ENCODE measurements around the gene FAM241B. TPM values are rescaled to one million over a fixed set of nuclear protein-coding genes. Genes with fewer than 3 reads are reported as not detected.

Gene FAM241B
- total RNA-seq, 2 experiments from 2014 or later = 6.3 to 9.6 TPM

- intact Hi-C loops (cut with DNase I, micrococcal nuclease) = no loop called here
- CTCF ChIA-PET = interaction anchor here (0.6 to 1.5 kb wide), 5 partner anchors 9 to 264 kb away, joined by 3 to 4 read pairs (median 4); no protein-coding TSS in a partner anchor
- ATAC-seq (no peak), DNase-seq (no peak)
- Mint-ChIP-seq H3K4me3 (no peak overlapping the region), H3K27ac (no peak overlapping the region), H3K9me3 (ENCODE audit: low read depth) (no peaks in the 10 kb centered on the region), H3K27me3 (no peaks in the 10 kb centered on the region), H3K36me3 (ENCODE audit: low read depth) (no peaks in the 10 kb centered on the region), H3K4me1 (peaks cover 13% of the 10 kb centered on the region)
- POLR2A ChIA-PET = no interaction called here
Observed at GRCh38 chr10:69651362-69651761, 21.3 kb downstream of the FAM241B start.

GRCh38 chr10:69652111-69652856 is 22.2 kb downstream of the FAM241B start:
- DNase-seq (no peak), ATAC-seq (no peak)
- no peaks in the 10 kb centered on the region for H3K9me3 Mint-ChIP-seq (ENCODE audit: low read depth)
- no peaks in the 10 kb centered on the region for H3K36me3 Mint-ChIP-seq (ENCODE audit: low read depth)
- peaks cover under 1% of the 10 kb centered on the region for H3K27me3 Mint-ChIP-seq
- H3K4me3 Mint-ChIP-seq = no peak overlapping the region
- H3K27ac Mint-ChIP-seq = no peak overlapping the region
- intact Hi-C loops (cut with DNase I, micrococcal nuclease) = no loop called here
- H3K4me1 Mint-ChIP-seq = peaks cover 13% of the 10 kb centered on the region
- CTCF ChIA-PET = interaction anchor here (0.9 to 1.3 kb wide), 2 partner anchors 16 to 64 kb away, joined by 4 read pairs; no protein-coding TSS in a partner anchor
- POLR2A ChIA-PET = no interaction called here

- H3K36me3 Mint-ChIP-seq (ENCODE audit: low read depth) = no peaks in the 10 kb centered on the region
- ChIA-PET CTCF (interaction anchor here (0.8 to 1.3 kb wide), 3 partner anchors 9 to 63 kb away, joined by 3 to 4 read pairs (median 4); no protein-coding TSS in a partner anchor), POLR2A (no interaction called here)
- intact Hi-C loops (cut with DNase I, micrococcal nuclease) = no loop called here
- H3K27ac Mint-ChIP-seq = no peak overlapping the region
- no peaks in the 10 kb centered on the region for H3K9me3 Mint-ChIP-seq (ENCODE audit: low read depth)
- peaks cover 13% of the 10 kb centered on the region for H3K4me1 Mint-ChIP-seq
- H3K27me3 Mint-ChIP-seq = peaks cover 5% of the 10 kb centered on the region
- ATAC-seq (no peak), DNase-seq (no peak)
- H3K4me3 Mint-ChIP-seq = no peak overlapping the region
Observed at GRCh38 chr10:69652857-69653199, 22.8 kb downstream of the FAM241B start.

GRCh38 chr10:69653561-69653960 is 23.5 kb downstream of the FAM241B start:
- Mint-ChIP-seq H3K9me3 (ENCODE audit: low read depth) (no peaks in the 10 kb centered on the region), H3K27ac (no peak overlapping the region), H3K27me3 (peaks cover 5% of the 10 kb centered on the region), H3K4me1 (peaks cover 13% of the 10 kb centered on the region), H3K36me3 (ENCODE audit: low read depth) (no peaks in the 10 kb centered on the region), H3K4me3 (no peak overlapping the region)
- DNase-seq = no peak
- CTCF ChIA-PET = interaction anchor here (0.8 to 1.3 kb wide), 4 partner anchors 10 to 62 kb away, joined by 3 to 4 read pairs (median 4); no protein-coding TSS in a partner anchor
- ATAC-seq = no peak
- POLR2A ChIA-PET = no interaction called here
- intact Hi-C loops (cut with DNase I, micrococcal nuclease) = no loop called here

GRCh38 chr10:69655124-69655867 is 25.2 kb downstream of the FAM241B start:
- POLR2A ChIA-PET = no interaction called here

GRCh38 chr10:69655868-69656555 is 26.0 kb downstream of the FAM241B start:
- H3K27me3 Mint-ChIP-seq = peaks cover 9% of the 10 kb centered on the region
- no peak for ATAC-seq
- no peak overlapping the region for H3K27ac Mint-ChIP-seq
- CTCF ChIA-PET = no interaction called here
- POLR2A ChIA-PET = no interaction called here
- DNase-seq = no peak
- H3K4me3 Mint-ChIP-seq = no peak overlapping the region
- intact Hi-C loops (cut with DNase I, micrococcal nuclease) = no loop called here
- no peaks in the 10 kb centered on the region for H3K36me3 Mint-ChIP-seq (ENCODE audit: low read depth)
- H3K4me1 Mint-ChIP-seq = peaks cover 8% of the 10 kb centered on the region
- H3K9me3 Mint-ChIP-seq (ENCODE audit: low read depth) = no peaks in the 10 kb centered on the region

More at GRCh38 chr10:69655124-69655867, 25.2 kb downstream of the FAM241B start:
- CTCF ChIA-PET = no interaction called here
- DNase-seq (no peak), ATAC-seq (no peak)
- peaks cover 9% of the 10 kb centered on the region for H3K27me3 Mint-ChIP-seq
- H3K36me3 Mint-ChIP-seq (ENCODE audit: low read depth) = no peaks in the 10 kb centered on the region
- peaks cover 13% of the 10 kb centered on the region for H3K4me1 Mint-ChIP-seq
- intact Hi-C loops (cut with DNase I, micrococcal nuclease) = no loop called here
- no peak overlapping the region for H3K4me3 Mint-ChIP-seq
- no peaks in the 10 kb centered on the region for H3K9me3 Mint-ChIP-seq (ENCODE audit: low read depth)
- H3K27ac Mint-ChIP-seq = no peak overlapping the region

GRCh38 chr10:69656742-69657269 is 26.8 kb downstream of the FAM241B start:
- H3K4me3 Mint-ChIP-seq = no peak overlapping the region
- H3K27me3 Mint-ChIP-seq = peaks cover 9% of the 10 kb centered on the region
- POLR2A ChIA-PET = no interaction called here
- H3K9me3 Mint-ChIP-seq (ENCODE audit: low read depth) = no peaks in the 10 kb centered on the region
- peaks cover 2% of the 10 kb centered on the region for H3K4me1 Mint-ChIP-seq
- CTCF ChIA-PET = interaction anchor here (1.1 kb wide), 1 partner anchor 301 kb away, joined by 4 read pairs; no protein-coding TSS in a partner anchor
- H3K36me3 Mint-ChIP-seq (ENCODE audit: low read depth) = no peaks in the 10 kb centered on the region
- intact Hi-C loops (cut with DNase I, micrococcal nuclease) = no loop called here
- ATAC-seq (no peak), DNase-seq (no peak)
- no peak overlapping the region for H3K27ac Mint-ChIP-seq

- H3K36me3 Mint-ChIP-seq (ENCODE audit: low read depth) = no peaks in the 10 kb centered on the region
- intact Hi-C loops (cut with DNase I, micrococcal nuclease) = no loop called here
- H3K4me1 Mint-ChIP-seq = no peaks in the 10 kb centered on the region
- ATAC-seq (no peak), DNase-seq (no peak)
- CTCF ChIA-PET = interaction anchor here (1.1 to 1.9 kb wide), 2 partner anchors 59 to 301 kb away, joined by 4 to 6 read pairs; no protein-coding TSS in a partner anchor
- no peaks in the 10 kb centered on the region for H3K9me3 Mint-ChIP-seq (ENCODE audit: low read depth)
- no peak overlapping the region for H3K27ac Mint-ChIP-seq
- POLR2A ChIA-PET = no interaction called here
- H3K27me3 Mint-ChIP-seq = peaks cover 9% of the 10 kb centered on the region
- no peak overlapping the region for H3K4me3 Mint-ChIP-seq
Observed at GRCh38 chr10:69657430-69657829, 27.4 kb downstream of the FAM241B start.

GRCh38 chr10:69657866-69658265 is 27.8 kb downstream of the FAM241B start:
- Mint-ChIP-seq H3K27ac (no peak overlapping the region), H3K4me1 (no peaks in the 10 kb centered on the region), H3K9me3 (ENCODE audit: low read depth) (no peaks in the 10 kb centered on the region), H3K36me3 (ENCODE audit: low read depth) (no peaks in the 10 kb centered on the region), H3K4me3 (no peak overlapping the region), H3K27me3 (peaks cover 9% of the 10 kb centered on the region)
- CTCF ChIA-PET = interaction anchor here (1.1 to 1.9 kb wide), 2 partner anchors 58 to 300 kb away, joined by 4 to 6 read pairs; no protein-coding TSS in a partner anchor
- DNase-seq (no peak), ATAC-seq (no peak)
- intact Hi-C loops (cut with DNase I, micrococcal nuclease) = no loop called here
- POLR2A ChIA-PET = no interaction called here

GRCh38 chr10:69659241-69660038 is 29.4 kb downstream of the FAM241B start:
- Mint-ChIP-seq H3K4me3 (no peak overlapping the region), H3K9me3 (ENCODE audit: low read depth) (no peaks in the 10 kb centered on the region), H3K27ac (no peak overlapping the region), H3K27me3 (peaks cover 9% of the 10 kb centered on the region), H3K36me3 (ENCODE audit: low read depth) (no peaks in the 10 kb centered on the region), H3K4me1 (no peaks in the 10 kb centered on the region)
- intact Hi-C loops (cut with DNase I, micrococcal nuclease) = no loop called here
- DNase-seq = no peak
- ChIA-PET POLR2A (no interaction called here), CTCF (interaction anchor here (0.7 to 1.9 kb wide), 3 partner anchors 57 to 1112 kb away, joined by 3 to 6 read pairs (median 3); no protein-coding TSS in a partner anchor)
- ATAC-seq = no peak

GRCh38 chr10:69660296-69660695 is 30.2 kb downstream of the FAM241B start:
- ATAC-seq (no peak), DNase-seq (no peak)
- Mint-ChIP-seq H3K4me3 (no peak overlapping the region), H3K27me3 (peaks cover 9% of the 10 kb centered on the region), H3K36me3 (ENCODE audit: low read depth) (no peaks in the 10 kb centered on the region), H3K9me3 (ENCODE audit: low read depth) (no peaks in the 10 kb centered on the region), H3K27ac (no peak overlapping the region), H3K4me1 (no peaks in the 10 kb centered on the region)
- CTCF ChIA-PET = interaction anchor here (1.2 kb wide), 1 partner anchor 20 kb away, joined by 5 read pairs; no protein-coding TSS in a partner anchor
- POLR2A ChIA-PET = no interaction called here
- intact Hi-C loops (cut with DNase I, micrococcal nuclease) = no loop called here

All from activated CD4-positive, alpha-beta T cell treated with anti-CD3 and anti-CD28 coated beads for 36 hours (primary cell).